GM19025 (cell line): ENCODE measurements around the gene SLC4A8.
"Not testable (repeated sequence)": the region's sequence is repeated elsewhere in the genome, so short reads cannot be mapped to it uniquely, and the experiment has no call there.

ENCODE experiments used
- ATAC-seq: cut with Tn5 transposase; IDR thresholded peaks from one replicate; pipeline ENCODE4 v1.9.1; 2021; ENCODE audit warnings: mild to moderate bottlenecking, low read depth, moderate library complexity; ENCODE audit not compliant: unreplicated experiment

SLC4A8 gene

DNA sequence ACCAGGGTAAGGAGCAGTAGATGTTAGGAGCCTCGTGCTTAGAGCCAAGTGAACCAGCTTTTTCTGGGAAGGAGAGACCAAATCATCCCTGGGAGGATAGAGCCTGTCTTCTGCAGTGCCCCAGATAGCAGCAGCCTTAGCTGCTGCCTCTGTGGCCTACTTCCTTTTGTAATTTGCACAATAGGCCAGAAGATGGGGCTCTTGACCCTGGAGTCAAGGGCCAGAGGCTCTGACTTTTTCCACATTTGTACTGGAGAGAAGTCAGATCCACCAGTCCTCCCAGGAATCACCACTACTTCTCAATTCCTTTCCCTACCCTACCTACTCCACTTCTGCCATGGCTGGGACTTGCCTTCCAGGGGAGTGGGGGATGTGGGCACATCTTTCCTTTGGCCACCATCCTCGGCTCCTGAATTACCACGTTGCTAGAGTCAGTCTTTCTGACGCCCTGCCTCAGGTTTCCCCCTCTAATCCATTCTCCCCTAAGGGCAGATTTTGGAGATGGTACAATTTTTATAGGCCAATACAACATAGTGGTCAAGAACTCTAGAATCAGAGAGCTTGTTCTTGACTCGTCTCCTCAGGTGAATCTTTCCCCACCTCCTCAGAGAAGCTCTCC lies 3.3 kb upstream of the SLC4A8 start:
- no peak for ATAC-seq

GRCh38 chr12:51424094-51424661 lies 453 bp upstream of the SLC4A8 start:
- ATAC-seq = no peak

DNA sequence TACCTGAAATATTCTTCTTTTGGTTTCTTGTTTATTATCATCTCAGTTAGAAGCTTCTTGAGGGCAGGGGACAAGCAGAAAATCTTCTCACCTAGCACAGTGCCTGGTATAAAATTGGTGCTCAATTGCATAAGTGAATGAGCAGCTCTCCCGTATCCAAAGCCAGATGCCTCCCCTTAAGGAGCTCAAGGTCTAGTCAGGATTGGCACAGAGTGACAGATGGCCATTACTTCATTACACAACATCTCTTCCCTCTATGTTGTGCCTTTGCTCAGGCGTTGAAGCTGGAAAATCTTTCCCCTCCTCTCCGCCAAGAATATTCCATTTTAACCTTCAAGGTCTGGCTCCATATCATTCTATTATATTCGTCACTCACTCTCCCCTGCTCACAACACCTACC lies 3.6 kb downstream of the SLC4A8 start:
- no peak for ATAC-seq

DNA sequence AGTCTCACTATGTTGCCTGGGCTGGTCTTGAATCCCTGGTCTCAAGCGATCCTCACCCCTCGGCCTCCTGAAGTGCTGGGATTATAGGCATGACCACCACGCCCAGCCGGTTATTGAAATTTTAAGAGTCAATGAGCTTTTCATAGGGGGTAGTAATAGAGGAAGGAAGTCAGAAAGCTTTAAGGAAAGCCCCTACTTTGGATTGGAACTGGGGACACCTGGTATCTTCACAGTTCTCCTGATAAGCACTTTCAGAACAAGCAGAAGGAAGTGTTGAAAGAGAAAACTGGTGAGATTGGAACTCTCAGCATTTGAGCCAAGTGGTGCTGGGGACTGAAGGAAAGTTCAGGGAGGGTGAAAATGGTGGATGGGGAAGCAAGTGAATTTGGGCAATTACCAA lies 5.1 kb downstream of the SLC4A8 start:
- no peak for ATAC-seq

DNA sequence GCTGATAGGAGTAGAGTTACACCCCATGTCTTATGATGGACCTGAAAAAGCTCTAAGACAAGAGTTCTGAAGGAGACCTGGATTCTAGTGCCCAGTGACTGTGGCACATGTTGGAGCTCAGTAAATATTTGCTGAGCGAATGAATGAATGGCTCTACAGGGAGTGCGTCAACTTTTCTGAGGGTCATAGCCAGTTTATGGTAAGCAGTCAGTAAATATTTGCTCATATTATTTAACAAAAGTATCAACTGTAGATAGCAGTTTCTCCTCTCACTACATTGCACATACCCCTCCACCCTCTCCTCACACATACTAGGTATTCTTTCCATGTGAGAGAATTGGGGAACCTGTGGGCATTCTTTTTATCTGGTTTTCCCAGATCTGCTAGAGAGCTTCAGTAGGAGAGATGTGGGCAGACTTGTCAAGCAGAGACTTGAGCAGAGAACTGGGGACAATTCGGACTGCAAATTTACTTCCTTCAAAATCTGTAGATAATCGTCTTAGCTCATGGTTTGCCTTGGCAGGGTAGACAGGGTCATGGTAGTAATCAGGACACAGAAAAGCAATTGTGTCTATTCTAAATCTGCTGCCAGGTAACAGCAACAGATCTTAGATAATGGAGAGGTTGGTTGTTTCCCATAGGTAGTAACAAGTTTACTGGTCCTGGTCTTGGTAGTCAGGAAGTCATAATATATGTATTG lies 5.7 kb downstream of the SLC4A8 start:
- ATAC-seq = no peak

DNA sequence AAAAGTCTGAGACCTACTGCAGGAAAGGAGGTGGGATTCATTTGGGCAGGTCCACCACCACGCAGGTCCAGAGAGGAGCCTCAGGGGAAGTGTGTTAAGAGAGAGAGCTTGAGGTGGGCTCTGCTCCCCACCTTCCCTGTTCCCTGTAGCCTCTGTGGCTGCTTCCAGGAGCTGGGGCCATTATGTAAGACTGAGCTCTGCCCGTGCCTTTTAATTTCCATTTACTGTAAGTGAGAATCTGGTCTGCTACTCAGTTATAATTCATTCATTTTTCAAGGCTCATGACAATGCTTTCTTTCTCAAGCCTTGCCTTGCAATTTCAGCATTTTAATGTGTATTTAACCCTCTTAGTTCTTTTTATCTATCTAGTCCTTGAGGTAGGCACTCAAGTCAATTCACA lies 8.3 kb downstream of the SLC4A8 start:
- ATAC-seq = no peak

- no peak for ATAC-seq
Observed at GRCh38 chr12:51434305-51434704, 9.7 kb downstream of the SLC4A8 start.

GRCh38 chr12:51437431-51437830 lies 12.8 kb downstream of the SLC4A8 start:
- ATAC-seq = no peak

GRCh38 chr12:51439330-51439729 lies 14.7 kb downstream of the SLC4A8 start:
- no peak for ATAC-seq

DNA sequence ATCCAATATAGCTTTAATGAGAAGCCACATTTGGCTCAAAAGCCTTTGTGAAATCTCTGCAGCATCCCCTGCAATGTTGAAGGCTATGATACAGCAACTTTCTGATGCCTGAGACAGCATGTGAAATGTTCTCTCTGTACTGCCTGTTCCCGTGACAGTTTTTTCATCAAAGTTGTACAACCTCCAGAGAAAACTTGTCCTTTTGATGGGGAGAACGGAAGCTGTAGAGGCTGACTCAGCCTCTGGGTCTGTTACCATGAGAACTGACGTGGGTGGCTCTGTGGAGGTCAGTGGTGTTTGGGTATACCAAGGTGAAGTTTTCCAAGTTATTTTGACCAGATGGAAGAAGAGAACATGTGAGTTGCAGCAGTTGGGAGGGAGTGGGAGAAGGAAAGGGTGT lies 17.0 kb downstream of the SLC4A8 start:
- ATAC-seq = no peak

DNA sequence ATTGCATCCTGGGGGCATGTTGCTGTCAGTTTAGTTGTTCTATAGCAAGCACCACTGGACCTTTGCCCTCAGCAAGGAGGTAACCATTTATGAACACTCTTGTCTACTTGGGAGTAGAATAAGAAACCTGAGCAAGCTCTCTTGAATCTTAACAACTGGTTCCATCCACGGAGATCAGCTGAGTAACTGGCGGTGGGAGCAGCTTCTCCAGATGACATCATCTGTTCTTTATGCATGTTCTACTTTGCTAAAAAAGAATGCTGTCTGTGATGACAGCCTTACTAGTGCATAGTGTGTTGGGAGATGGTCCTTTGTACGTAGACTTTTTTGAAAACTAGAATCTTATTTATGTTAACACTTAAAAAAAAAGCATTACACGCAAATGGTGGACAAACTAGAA lies 17.7 kb downstream of the SLC4A8 start:
- ATAC-seq = no peak

DNA sequence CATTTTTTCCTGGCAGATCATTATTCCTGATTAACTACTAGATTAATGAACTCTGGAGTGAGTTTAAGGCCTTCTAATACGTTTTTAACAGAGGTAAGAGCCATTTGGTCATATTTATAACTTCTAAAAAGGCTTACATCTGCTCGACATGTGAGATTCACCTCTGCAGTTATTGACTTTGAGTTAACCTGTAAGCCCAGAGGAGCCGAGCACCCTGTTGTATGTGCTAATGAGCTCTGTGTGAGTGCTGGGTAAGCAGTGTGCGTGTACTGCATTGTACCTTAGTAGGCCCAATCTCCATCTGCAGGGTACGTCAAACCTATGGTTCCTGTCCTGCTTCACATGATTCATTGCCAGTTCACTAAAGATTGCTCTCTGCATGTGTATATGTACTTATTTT lies 18.9 kb downstream of the SLC4A8 start:
- no peak for ATAC-seq

DNA sequence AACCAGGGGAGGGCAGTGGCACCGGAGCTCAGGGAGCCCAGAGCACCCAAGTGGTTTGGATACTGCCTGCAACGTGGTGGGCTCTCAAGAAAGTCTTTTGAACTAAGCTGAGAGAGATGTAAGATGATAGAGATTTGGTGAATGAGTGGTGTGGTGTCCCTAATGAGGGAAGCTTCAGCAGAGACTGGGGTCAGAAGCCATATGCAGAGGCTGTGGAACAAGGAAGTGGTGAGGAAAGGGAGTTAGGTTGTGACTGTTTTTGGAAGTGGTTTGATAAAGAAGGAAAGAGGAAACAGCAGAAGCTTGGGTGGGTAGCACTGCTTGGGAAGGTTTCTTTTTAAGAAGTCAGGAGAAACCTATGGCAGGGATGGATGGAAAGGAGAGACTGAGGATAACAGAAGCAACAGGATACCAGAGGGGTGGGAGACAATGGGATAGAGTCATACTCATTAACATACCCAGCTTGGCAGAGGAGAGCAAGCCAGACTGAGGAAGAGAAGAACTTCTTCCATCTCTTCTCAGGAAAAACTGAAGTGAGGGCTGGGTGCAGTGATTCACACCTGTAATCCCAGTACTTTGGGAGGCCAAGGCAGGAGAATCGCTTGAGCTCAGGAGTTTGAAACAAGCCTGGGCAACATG lies 24.1 kb downstream of the SLC4A8 start:
- no peak for ATAC-seq

GRCh38 chr12:51449580-51450246 lies 25.1 kb downstream of the SLC4A8 start:
- no peak for ATAC-seq

DNA sequence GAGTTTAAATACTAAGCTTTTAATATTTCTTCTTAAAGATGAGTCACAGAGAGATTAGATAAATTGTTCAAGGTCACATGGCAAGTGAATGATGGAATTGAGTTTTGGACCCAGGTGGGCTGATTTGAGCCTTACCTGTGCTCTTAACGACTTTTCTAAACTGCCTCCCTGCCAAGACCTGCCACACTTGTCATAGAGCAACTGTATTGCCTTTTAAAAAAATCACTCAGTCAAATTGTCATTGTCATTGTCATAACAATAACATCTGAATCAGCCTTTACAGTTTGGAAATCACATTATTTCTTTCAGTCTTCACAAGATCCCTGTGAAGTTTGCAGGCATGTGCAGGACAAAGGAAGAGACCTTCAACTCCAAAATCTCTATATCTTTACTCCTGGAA lies 25.7 kb downstream of the SLC4A8 start:
- ATAC-seq = no peak

DNA sequence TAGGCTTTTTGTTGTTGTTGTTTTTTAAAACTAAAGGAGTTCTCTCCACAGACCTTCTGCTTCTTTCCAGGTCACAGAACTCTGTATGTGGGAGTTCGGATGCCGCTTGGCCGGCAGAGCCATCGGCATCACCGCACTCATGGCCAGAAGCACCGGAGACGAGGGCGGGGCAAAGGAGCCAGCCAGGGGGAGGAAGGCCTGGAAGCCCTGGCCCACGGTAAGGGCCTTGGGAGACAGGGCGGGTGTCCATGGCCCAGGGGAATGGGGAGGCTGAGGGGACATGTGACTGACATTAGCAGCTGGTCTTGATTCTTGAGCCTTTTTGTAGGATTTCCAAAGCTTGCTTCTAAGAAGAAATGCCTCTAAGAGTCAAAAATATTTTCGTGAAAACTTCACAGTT lies 26.2 kb downstream of the SLC4A8 start:
- no peak for ATAC-seq

DNA sequence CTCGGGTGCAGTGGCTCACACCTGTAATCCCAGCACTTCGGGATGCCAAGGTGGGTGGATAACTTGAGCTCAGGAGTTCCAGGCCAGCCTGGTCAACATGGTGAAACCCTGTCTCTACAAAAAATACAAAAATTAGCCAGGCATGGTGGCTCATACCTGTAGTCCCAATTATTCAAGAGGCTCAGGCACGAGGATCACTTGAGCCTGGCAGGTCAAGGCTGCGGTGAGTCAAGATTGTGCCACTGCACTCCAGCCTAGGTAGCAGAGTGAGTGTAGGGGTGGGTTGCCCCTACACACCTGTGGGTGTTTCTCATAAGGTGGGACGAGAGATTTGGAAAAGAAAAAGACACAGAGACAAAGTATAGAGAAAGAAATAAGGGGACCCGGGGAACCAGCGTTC lies 29.4 kb downstream of the SLC4A8 start:
- not testable (repeated sequence) for ATAC-seq

- not testable (repeated sequence) for ATAC-seq
Observed at GRCh38 chr12:51455050-51455449, 30.4 kb downstream of the SLC4A8 start.

DNA sequence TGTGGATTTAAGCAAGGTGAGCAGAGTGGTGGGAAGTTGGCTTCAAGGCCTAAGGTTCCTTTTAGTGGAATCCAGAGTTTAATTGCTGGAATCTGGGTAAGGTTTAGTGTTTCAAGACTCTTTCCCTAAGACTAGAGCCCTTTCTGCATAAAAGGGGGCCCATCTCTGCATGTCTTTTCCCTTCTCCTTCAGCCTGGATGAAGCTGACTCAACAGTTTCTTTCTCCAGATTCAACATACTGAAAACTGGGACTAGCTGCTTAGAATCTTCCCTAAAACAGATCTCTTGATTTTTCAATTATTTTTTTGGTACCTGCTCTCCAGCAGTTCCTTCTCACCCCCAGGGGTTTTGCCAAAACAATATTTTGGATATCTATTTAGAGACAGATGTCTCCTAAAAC lies 34.0 kb downstream of the SLC4A8 start:
- ATAC-seq = no peak

DNA sequence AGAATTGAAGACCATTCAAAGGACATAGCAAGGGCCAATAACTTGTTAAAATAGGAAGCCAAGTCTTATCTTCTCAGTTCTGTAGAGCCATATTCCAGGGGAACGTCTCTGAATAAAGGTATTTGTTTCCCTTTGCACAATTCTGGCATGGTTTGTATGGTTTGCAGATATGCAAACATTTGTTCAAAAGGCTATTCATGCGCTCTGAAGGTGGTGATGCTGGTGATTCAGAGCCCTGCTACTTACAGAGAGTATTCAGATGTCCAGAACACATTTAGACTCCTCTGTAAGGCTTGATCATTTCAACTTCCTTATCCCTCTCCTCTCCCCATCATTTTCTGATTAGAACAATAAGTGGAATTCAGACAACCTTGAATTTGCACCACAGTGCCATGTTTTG lies 35.9 kb downstream of the SLC4A8 start:
- no peak for ATAC-seq

GRCh38 chr12:51465491-51465890 lies 40.9 kb downstream of the SLC4A8 start:
- no peak for ATAC-seq
